ENCODE measurements around the gene PDGFD.

PDGFD gene

DNA sequence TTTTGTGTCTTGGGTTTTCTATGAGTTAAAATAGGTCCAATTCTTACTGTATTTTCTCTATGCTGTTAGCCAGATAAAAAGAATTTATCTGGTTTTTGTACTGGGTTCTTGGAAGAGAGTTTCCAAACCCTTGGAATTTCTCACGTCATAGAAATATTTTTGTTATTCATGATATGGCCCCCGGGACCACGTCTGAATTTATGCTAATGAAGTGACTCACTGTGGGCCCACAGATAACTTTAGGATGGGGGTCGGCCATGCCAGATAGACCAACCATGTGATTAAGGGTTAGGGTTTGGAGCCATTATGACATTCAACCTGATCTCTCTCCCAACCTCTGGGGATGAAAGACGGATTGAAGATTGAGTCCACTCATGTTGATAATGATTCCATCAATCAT lies 163.1 kb downstream of the PDGFD start:
- peak; percentile 4 for DNase-seq (ENCODE audit: low spot score)

DNA sequence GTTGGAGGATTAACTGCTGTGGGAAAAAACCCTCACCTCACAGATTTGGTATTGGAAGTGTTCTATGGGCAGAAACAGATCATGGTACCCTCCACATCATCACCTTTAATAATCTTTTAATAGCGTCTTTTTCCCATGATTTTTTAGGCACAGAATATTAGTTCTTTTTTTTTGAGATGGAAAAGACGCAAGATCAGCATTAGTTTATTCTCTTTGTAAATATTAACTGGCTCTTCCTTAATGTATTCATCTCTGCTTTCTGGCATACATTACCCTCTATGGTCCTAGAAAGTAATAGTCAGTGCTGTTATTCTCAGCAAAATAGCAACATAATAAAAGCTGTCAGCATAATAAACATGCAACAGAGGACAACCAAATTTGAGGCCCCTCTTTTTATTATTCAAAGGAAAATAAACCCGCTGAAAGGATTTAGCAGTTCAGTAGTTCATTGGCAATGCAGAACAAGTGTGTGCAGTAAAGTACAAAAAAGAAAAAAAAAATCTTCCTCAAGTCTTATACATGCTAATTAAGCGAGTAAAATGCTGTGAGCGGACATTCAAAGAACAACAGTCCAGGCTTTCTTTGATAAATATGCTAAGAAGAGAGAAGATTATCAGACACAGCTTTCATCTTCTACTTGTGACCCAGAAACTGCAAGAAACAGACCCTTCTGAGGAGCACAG lies 165.0 kb downstream of the PDGFD start:
- DNase-seq (ENCODE audit: low spot score) = no peak

DNA sequence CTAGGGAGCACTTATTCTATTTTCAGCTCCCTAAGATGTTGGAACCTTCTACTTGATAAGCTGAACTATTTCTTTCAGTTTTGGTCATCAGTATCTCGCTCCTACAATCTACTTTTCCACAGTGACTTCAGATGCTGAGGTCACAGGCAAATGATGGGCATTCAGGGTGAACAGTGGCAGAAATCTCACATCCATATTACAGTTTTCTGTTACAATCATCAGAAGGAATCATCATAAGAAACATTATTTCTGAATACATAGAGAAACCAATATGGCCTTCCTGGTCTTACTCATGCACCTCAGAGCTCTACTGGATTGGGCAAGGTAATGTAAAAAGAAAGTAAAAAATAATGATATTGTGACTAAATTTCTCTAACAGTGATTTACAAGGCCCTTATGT lies 166.9 kb downstream of the PDGFD start:
- no peak for DNase-seq (ENCODE audit: low spot score)

DNA sequence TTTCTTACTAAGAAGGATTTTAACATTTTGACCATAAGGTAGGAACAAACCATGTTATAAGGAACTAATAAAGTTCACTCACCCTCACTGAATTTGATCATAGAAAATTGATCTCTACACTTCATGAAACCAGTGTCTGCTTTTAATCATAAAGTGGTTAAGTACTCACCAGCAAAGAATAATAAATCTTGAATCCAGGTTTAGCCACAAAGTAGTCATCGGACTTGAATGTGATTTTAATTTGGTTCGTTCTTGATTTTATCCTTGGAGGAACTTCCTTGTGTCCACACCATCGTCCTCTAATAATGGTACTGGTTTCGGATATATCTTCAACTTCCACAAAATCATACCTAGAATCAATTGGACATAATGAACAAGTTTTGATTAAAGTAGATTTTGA lies 168.1 kb downstream of the PDGFD start:
- no peak for DNase-seq (ENCODE audit: low spot score)

DNA sequence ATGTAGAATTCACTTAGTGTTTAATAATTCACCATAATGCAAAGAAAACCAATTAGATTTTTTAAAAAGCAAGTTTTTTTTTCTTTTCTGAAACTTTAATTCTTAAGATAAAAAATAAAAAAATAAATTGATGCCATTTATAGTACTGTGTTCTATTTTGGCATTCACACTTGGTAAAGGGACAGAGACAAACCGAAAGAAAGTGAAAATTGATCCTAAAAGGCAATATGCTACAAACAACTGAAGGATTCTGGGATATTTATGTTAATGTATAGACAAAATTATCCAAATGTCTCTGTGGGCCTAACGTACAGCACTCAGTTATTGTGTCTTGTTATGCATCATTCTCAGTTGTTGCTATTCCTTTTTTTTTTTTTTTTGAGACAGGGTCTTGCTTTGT lies 169.4 kb downstream of the PDGFD start:
- no peak for DNase-seq (ENCODE audit: low spot score)

DNA sequence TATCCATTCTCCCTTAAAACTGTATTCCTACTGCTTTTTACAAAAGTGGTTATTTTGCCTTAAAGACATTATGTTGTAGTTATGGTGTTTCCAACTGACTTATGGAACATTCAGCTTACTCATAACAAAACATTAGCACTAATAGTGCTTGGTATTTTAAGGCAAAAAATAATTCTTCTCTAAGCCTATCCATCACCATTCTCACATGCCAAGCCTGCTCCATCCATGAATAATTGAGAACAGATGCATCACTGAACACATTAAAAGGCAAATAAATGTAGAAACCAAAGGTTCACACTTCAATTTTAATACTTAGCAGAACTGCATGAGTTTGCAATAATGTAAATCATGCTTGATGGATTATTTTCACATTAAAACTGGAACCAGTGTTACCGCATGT lies 169.9 kb downstream of the PDGFD start:
- DNase-seq (ENCODE audit: low spot score) = no peak

DNA sequence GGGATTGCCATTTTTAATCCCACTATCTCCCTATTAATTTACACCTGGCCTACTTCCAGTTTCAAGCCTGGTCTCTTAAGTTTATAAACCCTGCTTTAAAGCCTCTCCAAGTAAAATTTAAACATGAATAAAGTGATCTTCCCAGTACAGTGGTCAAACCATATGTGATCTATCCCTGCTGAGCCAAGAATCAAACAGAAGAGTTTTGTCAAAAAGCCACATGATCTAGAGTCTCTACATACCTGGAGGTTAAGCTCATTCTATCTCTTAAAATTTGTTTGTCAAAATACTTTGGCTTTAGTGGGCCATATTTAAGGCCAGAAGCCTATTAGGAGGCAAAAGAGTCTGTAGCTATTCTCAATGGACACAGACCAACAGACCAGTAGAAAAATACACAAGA lies 170.4 kb downstream of the PDGFD start:
- no peak for DNase-seq (ENCODE audit: low spot score)

DNA sequence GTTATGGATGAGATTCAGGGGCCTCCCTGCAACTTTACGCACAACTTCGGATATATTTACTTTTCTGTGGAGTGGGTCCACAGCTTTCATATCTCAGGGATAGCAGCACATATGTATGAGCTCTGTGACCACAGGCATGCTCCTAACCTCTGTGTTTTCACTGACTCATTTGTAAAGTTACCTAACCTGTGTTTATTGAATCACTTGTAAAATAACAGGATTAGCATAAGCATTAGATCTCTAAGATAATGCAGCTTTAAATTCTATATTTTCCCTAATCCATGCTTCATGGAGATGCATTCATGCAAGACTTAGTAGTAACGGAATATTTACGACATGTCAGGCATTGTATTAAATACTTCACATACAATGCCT lies 175.4 kb downstream of the PDGFD start:
- peak; percentile 10 for DNase-seq (ENCODE audit: low spot score)

DNA sequence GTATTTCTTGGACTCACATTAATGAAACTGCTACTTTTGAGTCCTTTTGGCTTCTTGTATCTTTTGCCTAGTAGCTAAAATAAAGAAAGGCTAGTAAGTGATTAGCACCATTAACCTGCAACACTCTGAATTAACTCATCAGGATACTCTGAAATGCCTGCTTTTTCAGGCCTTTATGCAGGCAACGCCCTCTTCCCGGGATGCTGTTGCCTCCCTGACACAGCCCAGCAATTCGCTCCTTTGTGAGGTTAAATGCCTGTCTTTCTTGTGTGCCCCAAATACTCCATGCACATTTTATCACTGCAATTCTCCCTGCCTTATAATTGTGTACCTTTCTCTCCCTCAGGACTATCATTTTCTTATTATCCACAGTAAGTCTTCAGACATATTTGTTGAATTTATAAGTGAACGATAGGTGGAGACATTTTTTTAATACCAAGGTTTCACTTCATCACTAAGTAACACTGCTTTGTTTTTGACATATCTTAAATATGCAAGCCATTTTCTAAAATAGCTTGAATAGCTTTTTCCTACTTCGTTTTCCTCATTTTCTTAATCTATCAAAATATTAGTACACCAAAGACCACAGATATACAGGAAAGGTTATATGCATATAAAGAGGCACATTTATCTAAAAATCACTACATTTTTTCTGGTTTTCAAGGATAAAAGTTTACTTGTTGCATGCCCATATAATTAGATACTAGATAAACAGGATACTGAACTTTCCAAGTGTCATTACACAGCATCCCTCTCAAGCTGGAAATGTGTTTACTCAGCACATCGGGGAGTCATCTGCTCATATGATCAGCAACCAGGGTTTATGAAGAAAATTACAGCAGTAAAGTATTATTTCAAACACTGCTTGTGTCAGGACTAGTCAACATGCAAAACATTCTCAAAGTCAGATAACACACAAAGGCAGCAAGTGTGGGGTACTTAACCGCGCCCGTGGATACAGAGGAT lies 176.0 kb downstream of the PDGFD start:
- DNase-seq (ENCODE audit: low spot score) = no peak

DNA sequence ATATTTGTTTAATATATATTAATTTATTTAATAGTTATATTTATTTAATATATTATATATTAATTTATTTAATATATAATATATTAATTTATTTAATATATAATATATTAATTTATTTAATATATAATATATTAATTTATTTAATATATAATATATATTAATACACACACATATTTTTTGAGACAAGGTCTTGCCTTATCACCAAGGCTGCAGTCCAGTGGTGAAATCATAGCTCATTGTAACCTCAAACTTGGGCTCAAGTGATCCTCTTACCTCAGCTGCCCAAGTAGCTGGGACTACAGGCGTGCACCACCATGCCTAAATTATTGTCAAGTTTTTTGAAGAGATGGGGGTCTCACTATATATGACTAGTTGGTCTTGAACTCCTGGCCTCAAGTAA lies 178.9 kb downstream of the PDGFD start:
- no peak for DNase-seq (ENCODE audit: low spot score)

DNA sequence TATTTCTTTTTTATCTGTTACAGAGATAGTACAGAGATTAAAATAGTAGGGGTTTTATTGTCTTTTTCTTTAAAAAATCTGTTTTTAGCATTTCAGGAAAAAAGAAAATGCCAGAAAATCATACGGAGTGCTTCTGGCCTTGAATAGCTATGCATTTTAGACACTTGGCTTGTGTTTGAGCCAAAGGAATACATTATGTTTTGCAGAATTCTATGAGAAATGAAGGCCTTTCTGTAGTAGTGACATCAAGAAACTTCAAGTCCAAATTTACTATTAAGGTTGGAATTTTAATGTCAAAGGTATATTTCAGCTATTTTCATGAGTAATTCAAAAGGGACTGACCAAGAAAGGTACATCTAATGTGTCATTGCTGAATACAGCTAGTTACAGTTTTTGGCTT lies 183.8 kb downstream of the PDGFD start:
- no peak for DNase-seq (ENCODE audit: low spot score)

DNA sequence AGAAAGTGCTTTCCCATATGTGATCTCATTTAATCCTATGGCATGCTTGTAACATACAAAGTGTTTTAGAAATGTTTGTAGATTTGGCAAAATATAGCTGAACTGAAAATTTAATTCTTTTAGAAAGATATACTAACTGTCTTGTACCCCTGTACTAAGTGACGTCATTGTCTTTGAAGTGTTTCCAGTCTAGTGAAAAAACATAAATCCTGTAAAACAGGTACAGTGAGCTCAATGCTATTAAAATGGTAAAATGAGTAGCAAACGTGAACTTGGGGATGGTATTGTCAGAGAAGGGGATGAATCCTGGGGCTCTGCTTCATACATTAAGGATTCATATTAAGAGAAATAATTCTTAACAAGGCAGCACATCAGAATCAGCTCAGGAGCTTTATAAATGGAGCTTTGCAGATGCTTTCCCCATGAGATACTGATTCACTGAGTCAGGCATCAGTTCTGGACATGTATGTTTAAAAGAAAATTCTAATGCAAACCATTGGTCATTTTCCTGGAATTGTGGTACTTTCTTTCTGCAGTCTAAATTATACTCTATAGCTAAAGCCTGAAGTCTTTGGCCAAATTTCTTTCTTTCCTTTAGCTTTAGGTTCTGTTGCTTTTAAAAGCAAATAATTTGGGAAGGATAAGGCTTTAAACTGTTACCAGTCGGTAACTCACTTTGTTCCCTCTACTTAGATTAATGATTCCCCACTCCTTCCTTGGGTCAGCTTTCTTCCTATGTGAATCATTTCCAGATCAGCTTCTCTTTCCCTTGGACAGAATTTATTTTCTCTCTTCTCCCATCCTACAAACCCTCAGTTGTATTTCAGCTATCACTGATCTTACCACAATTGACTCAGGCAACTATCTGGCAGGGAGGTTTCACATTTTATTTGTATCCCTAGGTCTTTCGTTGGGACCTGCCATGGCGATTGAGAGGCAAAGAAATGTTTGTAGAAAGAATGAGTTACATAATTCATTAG lies 185.0 kb downstream of the PDGFD start:
- no peak for DNase-seq (ENCODE audit: low spot score)

DNA sequence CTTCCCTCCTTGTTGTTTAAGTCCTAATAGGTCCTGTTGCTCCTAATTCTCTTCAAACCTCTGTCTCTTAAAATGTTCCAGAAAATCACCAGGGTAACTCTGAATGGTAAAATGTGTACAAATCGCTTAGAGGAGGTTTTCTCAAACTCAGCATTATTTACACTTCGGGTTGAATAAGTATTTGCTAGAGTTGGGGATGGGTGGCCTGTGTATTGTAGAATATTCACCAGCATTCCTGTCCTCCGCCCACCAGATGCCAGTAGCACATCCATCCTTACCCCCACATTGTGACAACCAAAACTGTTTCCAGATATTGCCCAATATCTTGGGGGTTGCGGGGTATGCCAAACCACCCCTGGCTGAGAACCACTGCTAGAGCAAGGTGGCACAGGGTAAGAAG lies 191.9 kb downstream of the PDGFD start:
- DNase-seq (ENCODE audit: low spot score) = no peak

DNA sequence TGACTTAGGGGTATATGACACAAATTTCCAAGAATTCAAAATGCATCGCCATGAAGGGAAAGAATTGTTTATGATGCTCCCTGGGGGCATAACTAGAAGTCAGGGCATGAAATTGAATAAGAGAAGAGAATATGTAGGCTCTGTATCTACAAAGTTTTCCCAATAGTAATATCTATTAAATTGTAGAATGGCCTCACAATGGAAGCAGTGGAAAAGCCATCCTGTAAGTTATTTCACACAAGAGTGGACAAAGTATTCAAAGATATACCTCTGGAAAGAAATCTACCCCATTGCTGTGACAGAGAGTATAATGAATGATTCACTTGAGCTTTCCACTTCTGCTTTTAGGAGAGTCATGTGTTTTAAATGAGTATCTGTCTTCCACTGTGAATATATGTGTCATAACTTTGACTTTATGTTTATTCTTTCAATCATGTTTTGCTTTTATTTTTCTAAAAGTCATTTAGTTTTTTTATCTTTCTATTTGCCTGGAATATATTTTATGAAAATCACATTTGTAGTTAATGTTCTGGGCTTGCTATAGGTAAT lies 193.2 kb downstream of the PDGFD start:
- no peak for DNase-seq (ENCODE audit: low spot score)

DNA sequence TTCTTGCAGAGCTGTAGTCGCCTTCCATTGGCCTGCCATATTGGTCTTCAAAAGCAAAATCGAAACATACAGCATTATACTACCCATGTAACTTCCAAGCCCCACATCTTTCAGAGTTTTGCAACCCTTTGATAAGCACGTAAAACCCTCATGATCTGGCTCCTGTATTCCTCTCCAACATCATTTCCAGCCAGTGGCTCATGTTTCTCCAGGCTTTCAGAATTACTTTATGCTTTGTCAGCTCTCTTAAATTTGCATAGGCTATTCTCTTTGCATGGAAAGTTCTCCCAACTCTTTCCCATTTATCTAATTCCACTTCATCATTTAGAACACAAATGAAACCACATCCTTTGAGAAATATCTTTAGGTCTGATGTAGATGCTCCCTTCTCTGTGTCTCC lies 195.3 kb downstream of the PDGFD start:
- DNase-seq (ENCODE audit: low spot score) = no peak

DNA sequence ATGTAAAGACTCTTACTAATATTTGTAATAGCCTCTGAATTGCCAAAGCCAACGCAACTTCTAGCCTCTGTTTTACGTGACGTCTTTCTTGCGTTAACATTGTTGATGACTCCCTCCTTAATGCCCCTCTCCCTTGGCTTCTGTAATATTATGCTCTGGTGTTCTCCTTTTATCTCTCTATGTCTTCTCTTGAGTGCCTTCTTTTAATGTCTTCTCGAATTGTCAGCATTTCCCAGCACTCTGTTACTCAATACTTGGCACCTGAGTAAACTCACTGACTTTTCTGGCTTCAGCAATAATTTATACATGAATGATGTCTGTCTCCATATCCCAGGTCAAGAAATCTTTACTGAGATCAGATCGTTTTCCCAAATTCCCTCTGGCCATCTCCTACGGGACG lies 196.0 kb downstream of the PDGFD start:
- DNase-seq (ENCODE audit: low spot score) = no peak

DNA sequence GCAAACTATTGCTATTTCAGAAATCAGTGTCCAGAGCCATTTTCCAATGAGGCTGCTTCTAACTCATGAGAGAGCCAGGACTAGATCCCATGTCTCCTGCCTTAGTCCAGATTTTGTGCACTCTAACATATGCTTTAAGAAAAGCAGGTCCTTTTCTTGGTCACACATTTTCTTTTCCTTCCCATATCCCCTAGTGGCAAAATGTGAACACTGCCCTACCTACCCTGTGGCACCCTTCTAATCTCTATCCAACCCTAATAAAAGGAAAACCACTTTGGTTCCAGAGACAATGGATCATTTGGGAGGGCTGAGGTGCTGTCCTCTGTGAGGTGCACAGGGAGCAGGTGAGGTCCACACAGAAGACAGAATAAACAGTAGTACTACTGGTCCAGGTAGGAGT lies 199.6 kb downstream of the PDGFD start:
- DNase-seq (ENCODE audit: low spot score) = no peak

DNA sequence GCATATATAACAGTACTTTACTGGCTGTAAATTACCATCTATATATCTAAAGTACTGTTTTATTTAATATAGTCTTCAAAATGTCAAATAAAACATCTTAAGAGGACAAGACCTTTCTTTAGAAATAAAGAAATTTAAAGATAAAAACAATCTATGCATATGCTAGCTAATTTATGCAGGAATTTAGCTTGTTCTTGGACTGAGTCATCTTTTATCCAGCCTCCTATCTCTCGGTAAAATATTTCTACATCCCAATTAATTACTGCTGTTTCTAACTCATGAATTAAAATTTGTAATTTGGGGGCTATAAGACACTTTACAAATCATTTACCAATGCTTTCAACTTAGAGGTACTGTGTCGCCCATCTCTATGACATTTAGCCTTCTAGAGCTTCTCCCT lies 200.3 kb downstream of the PDGFD start:
- DNase-seq (ENCODE audit: low spot score) = no peak

DNA sequence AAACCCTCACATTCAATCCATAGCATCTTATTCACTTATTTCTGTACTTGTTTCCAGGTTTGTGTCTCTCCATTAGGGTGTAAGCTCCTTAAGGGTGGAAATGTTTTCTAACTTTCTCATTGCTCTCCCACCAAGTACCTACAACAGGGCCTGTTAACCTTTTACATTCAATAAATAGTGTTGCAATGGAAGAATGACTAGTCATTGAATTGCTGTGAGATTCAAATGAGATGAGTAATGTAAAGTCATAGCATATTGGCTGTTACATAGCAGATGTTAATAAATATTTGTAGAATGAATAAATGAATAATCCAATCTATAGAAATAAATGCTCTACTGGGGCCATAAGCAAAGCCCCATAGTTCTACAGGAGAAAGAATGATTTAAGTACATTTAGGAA lies 202.9 kb downstream of the PDGFD start:
- no peak for DNase-seq (ENCODE audit: low spot score)

DNA sequence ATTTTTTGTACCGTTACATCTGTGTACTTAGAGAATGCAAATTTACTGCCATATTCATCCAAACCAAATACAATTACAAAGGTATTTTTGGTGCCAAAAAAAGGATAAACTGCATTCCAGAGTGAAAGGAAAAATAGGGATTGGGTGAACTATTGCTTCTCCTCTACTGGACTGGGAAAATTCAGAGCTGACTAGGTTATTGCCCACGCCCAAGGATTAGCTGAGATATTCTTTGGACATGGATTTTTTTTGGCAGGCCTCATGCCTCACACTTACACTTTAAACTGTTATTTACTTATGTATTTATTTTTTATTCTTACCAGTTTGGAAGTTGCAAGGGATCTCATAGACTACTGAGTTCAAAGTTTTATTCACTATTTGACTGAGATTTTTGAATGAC lies 203.8 kb downstream of the PDGFD start:
- no peak for DNase-seq (ENCODE audit: low spot score)

DNA sequence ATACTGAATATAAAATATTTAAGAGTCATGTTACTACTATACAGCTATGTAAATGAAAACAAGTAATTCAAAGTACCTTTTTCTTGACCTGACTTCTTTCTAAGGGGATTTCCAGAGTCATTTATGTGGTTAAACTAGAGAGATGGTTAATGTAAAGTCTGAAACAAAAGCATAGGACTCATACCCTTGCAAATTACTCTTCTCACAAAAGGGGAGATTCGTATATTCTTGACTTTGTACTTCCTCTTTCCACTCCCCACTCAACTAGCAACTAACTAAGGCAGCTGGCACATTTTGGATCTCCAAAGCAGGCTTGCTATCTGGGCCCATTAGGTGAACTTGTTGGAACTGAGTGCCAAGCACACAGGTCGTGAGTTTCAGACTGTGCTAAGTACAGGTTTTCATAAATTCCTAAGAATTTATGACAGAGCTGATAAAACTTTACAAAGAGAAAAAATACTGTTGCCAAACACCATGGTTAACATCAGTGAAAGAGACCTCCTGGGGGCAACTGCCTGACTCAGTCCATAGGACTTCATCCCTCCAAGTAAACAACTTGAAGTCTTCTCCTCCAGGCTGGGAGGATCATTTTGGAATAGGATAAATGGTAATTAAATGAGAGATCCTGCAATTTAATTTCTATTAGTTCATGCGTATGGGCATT lies 204.5 kb downstream of the PDGFD start:
- peak; percentile 24 for DNase-seq (ENCODE audit: low spot score)
